Lower lobe of right lung (tissue), 2 donors: Measurements from ENCODE around the gene CDH23. TPM values are rescaled to one million over a fixed set of nuclear protein-coding genes. Genes with fewer than 3 reads are reported as not detected.

Experiments used
- ATAC-seq, 2 donors: fragments of 200-7000 bp; cut with Tn5 transposase; one replicate each; pipeline ENCODE4 v1.9.1; 2020 to 2022; ENCODE audit warnings: mild to moderate bottlenecking in 2 of 2, moderate library complexity in 2 of 2
- DNase-seq: peaks from one replicate; pipeline ENCODE4 v3.0.0-alpha.2; 2020
- H3K27ac ChIP-seq: fragments of 200-600 bp; one replicate; pipeline ENCODE4 v1.8.0; 2022
- H3K27me3 ChIP-seq: fragments of 200-600 bp; one replicate; pipeline ENCODE4 v1.8.0; 2022; ENCODE audit warnings: low read depth
- H3K36me3 ChIP-seq: fragments of 200-600 bp; one replicate; pipeline ENCODE4 v1.8.0; 2022; ENCODE audit warnings: mild to moderate bottlenecking
- H3K4me1 ChIP-seq: fragments of 200-600 bp; one replicate; pipeline ENCODE4 v1.8.0; 2022
- H3K4me3 ChIP-seq: fragments of 200-600 bp; one replicate; pipeline ENCODE4 v1.8.0; 2022; ENCODE audit warnings: mild to moderate bottlenecking
- H3K9me3 ChIP-seq: fragments of 200-600 bp; one replicate; pipeline ENCODE4 v1.8.0; 2022
- intact Hi-C: fragments of 100-400 bp; cut with DNase I; formaldehyde crosslinking; loops from one replicate; pipeline ENCODE4 v1.11.0; 2022
- total RNA-seq: library from RNA; stranded (reverse); fragmentation: NEBNext Ultra II Directional; extraction: Animal tissue kit (Norgen Biotek cat#: 25700); gene quantifications from one replicate; pipeline ENCODE4 v1.2.1, GENCODE V29; 2021
- TF ChIP-seq, protein P1 (sequence below): fragments of 200-600 bp; IDR thresholded peaks from one replicate; pipeline ENCODE4 v1.8.0; 2022; ENCODE audit warnings: antibody characterized with exemption, mild to moderate bottlenecking
- donor health status: DM: no; HTN: yes; CAD: no; lungs with severe emphysema.

Gene CDH23
- total RNA-seq, 1 donor from 2014 or later, result 9.4 TPM

DNA sequence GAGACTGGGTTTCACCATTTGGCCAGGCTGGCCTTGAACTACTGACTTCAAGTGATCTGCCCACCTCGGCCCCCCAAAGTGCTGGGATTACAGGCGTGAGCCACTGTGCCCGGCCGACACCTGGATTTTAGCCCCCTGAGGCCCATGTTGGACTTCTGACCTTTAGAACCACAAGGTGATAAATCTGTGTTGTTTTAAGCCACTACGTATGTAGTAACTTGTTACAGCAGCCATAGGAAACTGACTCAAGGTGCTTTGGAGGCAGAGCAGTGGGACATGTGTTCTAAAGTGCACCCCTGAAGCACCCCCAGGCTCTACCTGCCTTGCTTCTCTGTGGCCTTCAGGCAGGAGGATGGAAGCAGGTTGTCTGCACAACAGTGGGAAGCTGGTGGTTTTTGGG is 128.4 kb downstream of the CDH23 start:
- no peaks in the 10 kb centered on the region for H3K27me3 ChIP-seq
- intact Hi-C loops, result no loop called here
- ATAC-seq (no peak), DNase-seq (no peak)
- H3K36me3 ChIP-seq, result no peaks in the 10 kb centered on the region
- H3K4me3 ChIP-seq, result no peak overlapping the region
- TF ChIP-seq, protein P1, sequence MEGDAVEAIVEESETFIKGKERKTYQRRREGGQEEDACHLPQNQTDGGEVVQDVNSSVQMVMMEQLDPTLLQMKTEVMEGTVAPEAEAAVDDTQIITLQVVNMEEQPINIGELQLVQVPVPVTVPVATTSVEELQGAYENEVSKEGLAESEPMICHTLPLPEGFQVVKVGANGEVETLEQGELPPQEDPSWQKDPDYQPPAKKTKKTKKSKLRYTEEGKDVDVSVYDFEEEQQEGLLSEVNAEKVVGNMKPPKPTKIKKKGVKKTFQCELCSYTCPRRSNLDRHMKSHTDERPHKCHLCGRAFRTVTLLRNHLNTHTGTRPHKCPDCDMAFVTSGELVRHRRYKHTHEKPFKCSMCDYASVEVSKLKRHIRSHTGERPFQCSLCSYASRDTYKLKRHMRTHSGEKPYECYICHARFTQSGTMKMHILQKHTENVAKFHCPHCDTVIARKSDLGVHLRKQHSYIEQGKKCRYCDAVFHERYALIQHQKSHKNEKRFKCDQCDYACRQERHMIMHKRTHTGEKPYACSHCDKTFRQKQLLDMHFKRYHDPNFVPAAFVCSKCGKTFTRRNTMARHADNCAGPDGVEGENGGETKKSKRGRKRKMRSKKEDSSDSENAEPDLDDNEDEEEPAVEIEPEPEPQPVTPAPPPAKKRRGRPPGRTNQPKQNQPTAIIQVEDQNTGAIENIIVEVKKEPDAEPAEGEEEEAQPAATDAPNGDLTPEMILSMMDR, result no peak
- no peaks in the 10 kb centered on the region for H3K9me3 ChIP-seq
- no peaks in the 10 kb centered on the region for H3K4me1 ChIP-seq
- no peak overlapping the region for H3K27ac ChIP-seq

DNA sequence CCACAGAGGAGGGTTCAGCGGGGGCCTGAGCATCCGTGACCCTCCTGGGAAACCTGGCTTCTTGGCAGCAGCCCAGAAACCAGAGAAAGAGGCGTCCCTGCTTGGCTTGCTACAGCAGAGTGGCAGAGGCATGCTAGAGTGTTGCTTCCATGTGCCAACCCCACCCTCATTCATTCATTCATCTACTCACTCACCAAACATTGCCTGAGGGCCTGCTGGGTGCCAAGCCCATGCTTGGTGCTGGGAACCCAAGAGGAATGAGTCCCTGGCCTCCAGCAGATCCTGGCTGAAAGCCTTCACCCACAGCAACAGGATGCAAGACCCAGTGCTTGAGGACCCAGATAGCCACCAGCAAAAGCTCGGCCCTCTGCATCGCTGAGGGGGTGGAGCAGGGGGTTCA is 129.0 kb downstream of the CDH23 start:
- H3K27ac ChIP-seq, result no peak overlapping the region
- no peaks in the 10 kb centered on the region for H3K4me1 ChIP-seq
- no peak overlapping the region for H3K4me3 ChIP-seq
- no peaks in the 10 kb centered on the region for H3K36me3 ChIP-seq
- DNase-seq (no peak), ATAC-seq (no peak)
- no peaks in the 10 kb centered on the region for H3K27me3 ChIP-seq
- H3K9me3 ChIP-seq, result no peaks in the 10 kb centered on the region
- intact Hi-C loops, result no loop called here
- TF ChIP-seq, protein P1, result no peak

DNA sequence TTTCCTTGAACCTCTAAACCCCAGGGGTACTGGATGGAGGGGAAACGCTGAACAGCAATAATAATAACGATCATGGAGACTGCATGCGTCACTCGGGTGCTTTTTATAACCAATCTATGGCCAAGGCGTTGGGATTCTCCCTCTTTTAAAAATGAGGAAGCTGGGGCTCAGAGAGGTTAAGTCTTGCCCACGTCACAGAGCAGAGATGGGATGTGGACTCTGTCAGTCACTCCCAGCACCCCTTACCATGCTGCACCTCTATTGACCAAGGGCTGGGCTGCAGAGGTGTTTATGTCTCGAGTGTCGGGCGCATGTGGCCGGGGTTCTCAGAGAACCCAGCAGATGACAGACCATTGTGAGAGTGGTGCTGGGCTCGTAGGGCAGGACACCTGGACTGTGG is 129.9 kb downstream of the CDH23 start:
- intact Hi-C loops, result no loop called here
- TF ChIP-seq, protein P1, result no peak
- DNase-seq (no peak), ATAC-seq (no peak)
- Histone ChIP-seq H3K9me3 (no peaks in the 10 kb centered on the region), H3K4me3 (no peak overlapping the region), H3K4me1 (no peaks in the 10 kb centered on the region), H3K27me3 (no peaks in the 10 kb centered on the region), H3K36me3 (no peaks in the 10 kb centered on the region), H3K27ac (no peak overlapping the region)

DNA sequence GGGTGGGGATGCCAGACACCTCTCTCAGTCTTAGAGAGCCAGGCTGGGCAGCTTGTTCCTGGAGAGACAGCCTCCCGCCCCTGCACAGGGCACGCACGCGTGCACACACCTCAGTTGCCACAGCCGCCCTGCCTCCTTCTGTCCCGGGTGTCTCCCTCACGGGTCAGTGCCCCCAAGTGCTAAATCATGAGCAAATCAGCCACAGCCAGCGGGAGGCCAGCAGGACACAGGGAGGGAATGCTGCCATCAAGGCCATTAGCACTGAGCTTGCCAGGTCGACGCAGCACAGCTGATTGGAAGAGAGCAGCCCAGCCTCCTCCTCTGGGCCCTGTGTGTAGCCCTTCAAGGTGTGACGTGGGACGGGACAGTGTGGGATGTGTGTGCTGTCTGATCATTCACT is 130.4 kb downstream of the CDH23 start:
- TF ChIP-seq, protein P1, result no peak
- no peak for ATAC-seq
- Histone ChIP-seq H3K9me3 (no peaks in the 10 kb centered on the region), H3K36me3 (no peaks in the 10 kb centered on the region), H3K4me1 (no peaks in the 10 kb centered on the region), H3K4me3 (no peak overlapping the region), H3K27me3 (no peaks in the 10 kb centered on the region), H3K27ac (no peak overlapping the region)
- intact Hi-C loops, result no loop called here
- no peak for DNase-seq

DNA sequence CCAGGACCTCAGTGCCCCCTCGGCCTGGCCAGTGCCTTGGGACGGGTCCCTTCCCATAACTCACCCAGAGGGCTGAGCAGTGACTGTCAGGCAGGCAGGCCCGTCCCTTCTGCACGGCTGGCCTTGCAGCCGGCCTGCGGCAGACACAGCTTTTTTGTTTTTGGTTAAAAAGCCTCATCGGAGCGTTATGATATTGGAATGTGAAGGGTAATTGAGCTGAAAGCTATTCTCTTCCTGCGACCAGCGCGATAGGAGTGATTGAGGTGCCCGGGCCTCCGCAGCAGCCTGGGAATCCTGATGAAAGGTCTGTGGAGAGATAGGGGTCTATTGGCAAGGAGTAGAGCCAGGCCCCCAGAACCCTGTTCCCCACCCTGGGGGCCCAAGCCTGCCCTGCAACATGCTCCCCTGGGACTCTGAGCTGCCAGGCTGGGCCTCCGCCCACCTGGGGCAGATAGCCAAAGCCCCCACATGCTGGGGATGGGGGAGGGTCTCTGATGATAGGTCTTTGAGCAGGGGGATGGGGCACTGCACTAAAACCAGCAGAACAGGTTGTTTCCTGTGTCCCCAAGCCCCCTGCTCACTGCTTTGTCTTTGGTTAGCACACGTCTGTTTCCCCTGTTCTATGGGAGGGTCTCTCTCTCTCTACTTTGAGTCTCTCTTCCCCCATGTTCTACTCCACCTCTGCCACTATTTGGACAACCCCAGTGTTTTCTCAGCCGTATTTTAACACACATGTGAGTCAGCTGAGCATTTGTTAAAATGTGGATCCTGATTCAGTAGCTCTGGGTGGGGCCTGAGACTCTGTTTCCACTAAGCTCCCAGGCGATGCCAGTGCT is 131.9 kb downstream of the CDH23 start:
- Histone ChIP-seq H3K36me3 (no peaks in the 10 kb centered on the region), H3K4me3 (no peak overlapping the region), H3K27me3 (no peaks in the 10 kb centered on the region), H3K27ac (no peak overlapping the region), H3K9me3 (no peaks in the 10 kb centered on the region), H3K4me1 (no peaks in the 10 kb centered on the region)
- ATAC-seq, result no peak
- DNase-seq, result no peak
- TF ChIP-seq, protein P1, result no peak
- intact Hi-C loops, result no loop called here
